Neural cell (in vitro differentiated cells): ENCODE results near the gene SPATA2L.

ENCODE experiments used
- CTCF ChIP-seq: fragments of 450-650 bp; IDR thresholded peaks from 2 replicates; pipeline ENCODE4 v1.5.1; 2014; ENCODE audit warnings: antibody characterized with exemption, mild to moderate bottlenecking, moderate library complexity; ENCODE audit not compliant: poor library complexity, severe bottlenecking
- EP300 ChIP-seq: fragments of 450-650 bp; conservative IDR thresholded peaks from 2 replicates; pipeline ENCODE4 v1.6.1; 2014; ENCODE audit warnings: antibody characterized with exemption, mild to moderate bottlenecking, moderate library complexity; ENCODE audit not compliant: poor library complexity, severe bottlenecking
- EZH2 ChIP-seq: fragments of 200-600, 300-800 bp; shearing (Covaris generic), sonication (generic); IDR thresholded peaks from 2 replicates; pipeline ENCODE4 v1.6.1; 2014; ENCODE audit warnings: antibody characterized with exemption, low read length, borderline replicate concordance, mild to moderate bottlenecking; ENCODE audit not compliant: insufficient read depth, poor library complexity, severe bottlenecking
- MXI1 ChIP-seq: fragments of 450-650 bp; conservative IDR thresholded peaks from 2 replicates; pipeline ENCODE4 v1.6.1; 2014; ENCODE audit warnings: antibody characterized with exemption, mild to moderate bottlenecking; ENCODE audit not compliant: poor library complexity, severe bottlenecking
- POLR2AphosphoS5 ChIP-seq: IDR thresholded peaks from 2 replicates; pipeline ENCODE4 v1.6.1; 2012
- RAD21 ChIP-seq: fragments of 450-650 bp; conservative IDR thresholded peaks from 2 replicates; pipeline ENCODE4 v1.6.1; 2014; ENCODE audit warnings: antibody characterized with exemption, mild to moderate bottlenecking, moderate library complexity
- REST ChIP-seq: IDR thresholded peaks from 2 replicates; pipeline ENCODE4 v1.6.1; 2012; ENCODE audit warnings: borderline replicate concordance
- TAF1 ChIP-seq: IDR thresholded peaks from 2 replicates; pipeline ENCODE4 v1.6.1; 2012; ENCODE audit warnings: low read depth

- TF ChIP-seq CTCF (no peak), EZH2 (no peak), EP300 (no peak), POLR2AphosphoS5 (no peak), TAF1 (no peak), MXI1 (no peak), REST (no peak), RAD21 (no peak)
These were observed 33.9 kb downstream of the SPATA2L start for GRCh38 chr16:89667633-89668032.
